SK-N-SH treated with all-trans-retinoic acid at 6 μM for 48 hours (cell line): ENCODE results near the gene ATXN10.

Source experiments
- ATAC-seq: fragments of 200-7000 bp; cut with Tn5 transposase; 3 replicates; pipeline ENCODE4 v1.9.1; 2020; ENCODE audit warnings: mild to moderate bottlenecking, moderate library complexity
- ARNTL ChIP-seq: fragments of 450-650 bp; formaldehyde crosslinking; IDR thresholded peaks from 2 replicates; pipeline ENCODE4 v1.5.0; 2020; ENCODE audit warnings: low read depth, mild to moderate bottlenecking, moderate library complexity, borderline replicate concordance
- BACH2 ChIP-seq: fragments of 250-450 bp; sonication (Bioruptor Pico); IDR thresholded peaks from 2 replicates; pipeline ENCODE4 v1.9.0; 2021; ENCODE audit warnings: mild to moderate bottlenecking, borderline replicate concordance
- CREB5 ChIP-seq: fragments of 250-450 bp; sonication (Bioruptor Pico); IDR thresholded peaks from 2 replicates; pipeline ENCODE4 v1.5.1; 2020; ENCODE audit warnings: low read depth, mild to moderate bottlenecking, moderate library complexity
- CSDC2 ChIP-seq: fragments of 250-450 bp; sonication (Bioruptor Pico); IDR thresholded peaks from 2 replicates; pipeline ENCODE4 v1.5.0; 2020; ENCODE audit warnings: mild to moderate bottlenecking, moderate library complexity
- CSRNP3 ChIP-seq: fragments of 250-450 bp; sonication (Bioruptor Pico); IDR thresholded peaks from 2 replicates; pipeline ENCODE4 v1.5.1; 2021; ENCODE audit warnings: mild to moderate bottlenecking, moderate library complexity
- ESRRG ChIP-seq: fragments of 250-450 bp; sonication (Bioruptor Pico); IDR thresholded peaks from 2 replicates; pipeline ENCODE4 v1.6.1; 2021; ENCODE audit warnings: mild to moderate bottlenecking
- GLIS3 ChIP-seq: fragments of 250-450 bp; sonication (Bioruptor Pico); IDR thresholded peaks from 2 replicates; pipeline ENCODE4 v1.5.0; 2020; ENCODE audit warnings: mild to moderate bottlenecking, moderate library complexity
- ISL1 ChIP-seq: fragments of 250-450 bp; sonication (Bioruptor Pico); IDR thresholded peaks from 2 replicates; pipeline ENCODE4 v2.1.2; 2022; ENCODE audit warnings: mild to moderate bottlenecking, moderate library complexity
- OSR1 ChIP-seq: fragments of 250-450 bp; sonication (Bioruptor Pico); IDR thresholded peaks from 2 replicates; pipeline ENCODE4 v1.8.0; 2022; ENCODE audit warnings: moderate library complexity, mild to moderate bottlenecking, inconsistent platforms
- PATZ1 ChIP-seq: fragments of 250-450 bp; sonication (Bioruptor Pico); IDR thresholded peaks from 2 replicates; pipeline ENCODE4 v1.8.0; 2020; ENCODE audit warnings: mild to moderate bottlenecking, moderate library complexity, borderline replicate concordance
- POU6F1 ChIP-seq: fragments of 250-450 bp; sonication (Bioruptor Pico); IDR thresholded peaks from 2 replicates; pipeline ENCODE4 v1.8.0; 2021; ENCODE audit warnings: low read depth, mild to moderate bottlenecking, moderate library complexity, borderline replicate concordance
- PPARA ChIP-seq: fragments of 250-450 bp; sonication (Bioruptor Pico); IDR thresholded peaks from 2 replicates; pipeline ENCODE4 v1.5.0; 2020; ENCODE audit warnings: mild to moderate bottlenecking, borderline replicate concordance
- SNAI2 ChIP-seq: fragments of 250-450 bp; sonication (Bioruptor Pico); IDR thresholded peaks from 2 replicates; pipeline ENCODE4 v1.5.0; 2020; ENCODE audit warnings: mild to moderate bottlenecking, moderate library complexity
- TCF4 ChIP-seq: fragments of 250-450 bp; sonication (Bioruptor Pico); IDR thresholded peaks from 2 replicates; pipeline ENCODE4 v1.8.0; 2021; ENCODE audit warnings: mild to moderate bottlenecking, moderate library complexity, borderline replicate concordance
- TSHZ2 ChIP-seq: fragments of 250-450 bp; sonication (Bioruptor Pico); IDR thresholded peaks from 2 replicates; pipeline ENCODE4 v1.5.0; 2020; ENCODE audit warnings: mild to moderate bottlenecking, moderate library complexity
- ZC3H10 ChIP-seq: fragments of 250-450 bp; sonication (Bioruptor Pico); IDR thresholded peaks from 2 replicates; pipeline ENCODE4 v1.5.1; 2021; ENCODE audit warnings: mild to moderate bottlenecking, moderate library complexity
- ZFP3 ChIP-seq: fragments of 250-450 bp; sonication (Bioruptor Pico); IDR thresholded peaks from 2 replicates; pipeline ENCODE4 v1.5.0; 2020; ENCODE audit warnings: mild to moderate bottlenecking, moderate library complexity
- ZFP30 ChIP-seq: fragments of 450-650 bp; formaldehyde crosslinking; IDR thresholded peaks from 2 replicates; pipeline ENCODE4 v1.5.0; 2022; ENCODE audit warnings: mild to moderate bottlenecking, moderate library complexity
- ZNF565 ChIP-seq: fragments of 450-650 bp; formaldehyde crosslinking; conservative IDR thresholded peaks from 2 replicates; pipeline ENCODE4 v1.5.0; 2020; ENCODE audit warnings: low read depth, mild to moderate bottlenecking, moderate library complexity
- ZNF70 ChIP-seq: fragments of 450-650 bp; formaldehyde crosslinking; IDR thresholded peaks from 2 replicates; pipeline ENCODE4 v1.5.0; 2020; ENCODE audit warnings: mild to moderate bottlenecking, moderate library complexity
- ZNF8 ChIP-seq: fragments of 450-650 bp; formaldehyde crosslinking; IDR thresholded peaks from 2 replicates; pipeline ENCODE4 v1.5.0; 2020; ENCODE audit warnings: mild to moderate bottlenecking, moderate library complexity

Gene ATXN10

GRCh38 chr22:45842291-45842991 lies 170.8 kb downstream of the ATXN10 start:
- no peak for ATAC-seq
- TF ChIP-seq ZFP30 (CRISPR knock-in tag) (no peak), BACH2 (CRISPR knock-in tag) (no peak), ARNTL (CRISPR knock-in tag) (no peak), PPARA (no peak), ZC3H10 (CRISPR knock-in tag) (no peak), ISL1 (CRISPR knock-in tag) (no peak), ZNF565 (CRISPR knock-in tag) (no peak), ZNF8 (CRISPR knock-in tag) (no peak), OSR1 (CRISPR knock-in tag) (no peak), CSRNP3 (CRISPR knock-in tag) (no peak)

- TF ChIP-seq ZFP30 (CRISPR knock-in tag) (no peak), PATZ1 (CRISPR knock-in tag) (no peak), CSDC2 (CRISPR knock-in tag) (no peak)
Measured at GRCh38 chr22:45843031-45843430, 171.4 kb downstream of the ATXN10 start.

GRCh38 chr22:45843986-45844385 lies 172.4 kb downstream of the ATXN10 start:
- ATAC-seq, result no peak
- TF ChIP-seq OSR1 (CRISPR knock-in tag) (no peak), TCF4 (CRISPR knock-in tag) (no peak), ZNF565 (CRISPR knock-in tag) (no peak), ESRRG (no peak), ZFP30 (CRISPR knock-in tag) (no peak), GLIS3 (CRISPR knock-in tag) (no peak), SNAI2 (CRISPR knock-in tag) (no peak), PPARA (no peak), ZFP3 (no peak), TSHZ2 (CRISPR knock-in tag) (no peak), ZNF70 (CRISPR knock-in tag) (no peak), CSRNP3 (CRISPR knock-in tag) (no peak), BACH2 (CRISPR knock-in tag) (no peak), ARNTL (CRISPR knock-in tag) (no peak), CREB5 (no peak), POU6F1 (CRISPR knock-in tag) (no peak)
- TF ChIP-seq, all 23 proteins: peak for 0

More at GRCh38 chr22:45843031-45843430, 171.4 kb downstream of the ATXN10 start:
- no peak for ATAC-seq
